ENCODE data around the gene SNAI3.

DNA sequence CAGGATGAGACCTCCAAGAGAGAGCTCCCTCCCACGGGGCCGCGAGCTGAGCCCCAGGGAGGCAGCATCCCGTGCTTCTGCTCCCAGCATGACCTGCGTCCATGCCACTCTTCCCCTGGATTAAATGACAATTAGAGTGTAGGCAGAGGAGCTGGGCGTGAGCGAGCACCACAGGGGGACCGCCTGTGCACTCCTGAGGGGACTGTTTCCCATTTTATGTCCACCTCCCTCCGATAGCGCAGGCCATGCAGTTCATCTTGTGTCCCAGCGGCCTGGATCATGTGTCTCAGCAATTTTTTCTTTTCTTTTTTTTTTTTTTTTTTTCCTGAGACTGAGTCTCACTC lies 53.7 kb downstream of the SNAI3 start:
- TF ChIP-seq, protein P1, sequence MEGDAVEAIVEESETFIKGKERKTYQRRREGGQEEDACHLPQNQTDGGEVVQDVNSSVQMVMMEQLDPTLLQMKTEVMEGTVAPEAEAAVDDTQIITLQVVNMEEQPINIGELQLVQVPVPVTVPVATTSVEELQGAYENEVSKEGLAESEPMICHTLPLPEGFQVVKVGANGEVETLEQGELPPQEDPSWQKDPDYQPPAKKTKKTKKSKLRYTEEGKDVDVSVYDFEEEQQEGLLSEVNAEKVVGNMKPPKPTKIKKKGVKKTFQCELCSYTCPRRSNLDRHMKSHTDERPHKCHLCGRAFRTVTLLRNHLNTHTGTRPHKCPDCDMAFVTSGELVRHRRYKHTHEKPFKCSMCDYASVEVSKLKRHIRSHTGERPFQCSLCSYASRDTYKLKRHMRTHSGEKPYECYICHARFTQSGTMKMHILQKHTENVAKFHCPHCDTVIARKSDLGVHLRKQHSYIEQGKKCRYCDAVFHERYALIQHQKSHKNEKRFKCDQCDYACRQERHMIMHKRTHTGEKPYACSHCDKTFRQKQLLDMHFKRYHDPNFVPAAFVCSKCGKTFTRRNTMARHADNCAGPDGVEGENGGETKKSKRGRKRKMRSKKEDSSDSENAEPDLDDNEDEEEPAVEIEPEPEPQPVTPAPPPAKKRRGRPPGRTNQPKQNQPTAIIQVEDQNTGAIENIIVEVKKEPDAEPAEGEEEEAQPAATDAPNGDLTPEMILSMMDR (IDR thresholded peaks at IDR 0.05): no peak
- TF ChIP-seq EZH2 (IDR thresholded peaks at IDR 0.05; ENCODE audit: borderline replicate concordance, insufficient read depth, low read depth, low read length, poor library complexity, severe bottlenecking): no peak

Measured in B cell (primary cell).